ENCODE measurements around the gene PARP9.
"Not testable (repeated sequence)": the region's sequence is repeated elsewhere in the genome, so short reads cannot be mapped to it uniquely, and the experiment has no call there.

The PARP9 gene

DNA sequence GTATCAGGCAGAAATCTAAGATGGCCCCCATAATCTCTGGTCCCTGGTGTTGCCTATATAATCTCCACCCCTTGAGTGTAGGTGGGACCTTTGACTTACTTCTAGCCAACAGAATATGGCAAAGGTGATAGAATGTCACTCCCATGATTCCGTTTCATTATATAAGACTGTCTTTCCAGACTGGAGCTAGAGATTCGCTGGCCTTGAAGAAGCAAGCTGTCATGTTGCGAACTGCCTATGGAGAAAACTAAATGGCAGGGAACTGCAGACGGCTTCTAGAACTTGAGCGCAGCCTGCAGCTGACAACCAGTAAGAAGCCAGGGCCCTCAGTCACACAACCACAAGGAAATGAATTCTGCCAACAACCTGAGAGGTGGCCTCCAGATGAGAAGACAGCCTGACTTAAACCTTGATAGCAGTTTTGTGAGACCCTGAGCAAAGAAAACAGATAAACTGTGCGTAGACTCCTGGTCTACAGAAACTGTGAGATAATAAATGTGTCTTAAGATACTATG is 47.2 kb downstream of the PARP9 start:
- DNase-seq = no peak

DNA sequence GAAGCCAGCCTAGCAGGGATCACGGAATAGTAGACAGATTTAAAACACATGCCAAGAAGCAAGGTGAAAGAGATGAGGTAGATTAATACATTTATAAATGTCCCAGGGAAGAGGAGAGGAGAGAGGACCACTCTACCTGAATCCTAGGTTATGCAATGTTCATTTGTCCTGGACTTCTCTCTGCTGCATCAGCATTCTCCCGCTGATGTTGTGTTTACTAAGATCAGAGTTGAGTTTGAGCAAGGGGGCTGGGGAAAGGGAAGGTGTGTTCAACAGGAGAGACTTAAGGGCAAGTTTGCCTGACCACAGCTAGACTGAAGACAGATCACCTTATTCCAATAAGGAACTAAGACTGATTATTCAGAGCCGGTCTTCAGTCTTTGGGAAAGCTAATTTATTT is 48.2 kb downstream of the PARP9 start:
- no peak for DNase-seq

DNA sequence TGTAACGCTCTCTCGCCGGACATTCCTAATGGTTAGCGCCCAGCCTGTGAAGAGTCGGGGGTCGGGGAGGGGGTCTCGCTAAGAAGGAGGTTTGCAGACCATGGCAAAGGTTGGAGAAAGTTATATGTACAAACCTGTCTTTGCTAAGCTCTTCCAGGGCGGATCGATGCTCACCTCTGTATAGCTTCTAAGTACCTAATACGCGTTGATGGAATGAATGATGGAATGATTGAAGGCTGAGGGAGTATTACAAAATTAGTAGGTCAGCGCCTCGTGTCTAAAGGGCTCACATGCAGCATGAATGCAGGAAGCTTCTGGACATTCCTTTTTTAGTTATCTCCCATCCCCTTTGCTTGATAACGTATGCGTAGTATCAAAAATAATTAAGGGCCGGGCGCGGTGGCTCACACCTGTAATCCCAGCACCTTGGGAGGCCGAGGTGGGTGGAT is 49.1 kb downstream of the PARP9 start:
- no peak for DNase-seq

DNA sequence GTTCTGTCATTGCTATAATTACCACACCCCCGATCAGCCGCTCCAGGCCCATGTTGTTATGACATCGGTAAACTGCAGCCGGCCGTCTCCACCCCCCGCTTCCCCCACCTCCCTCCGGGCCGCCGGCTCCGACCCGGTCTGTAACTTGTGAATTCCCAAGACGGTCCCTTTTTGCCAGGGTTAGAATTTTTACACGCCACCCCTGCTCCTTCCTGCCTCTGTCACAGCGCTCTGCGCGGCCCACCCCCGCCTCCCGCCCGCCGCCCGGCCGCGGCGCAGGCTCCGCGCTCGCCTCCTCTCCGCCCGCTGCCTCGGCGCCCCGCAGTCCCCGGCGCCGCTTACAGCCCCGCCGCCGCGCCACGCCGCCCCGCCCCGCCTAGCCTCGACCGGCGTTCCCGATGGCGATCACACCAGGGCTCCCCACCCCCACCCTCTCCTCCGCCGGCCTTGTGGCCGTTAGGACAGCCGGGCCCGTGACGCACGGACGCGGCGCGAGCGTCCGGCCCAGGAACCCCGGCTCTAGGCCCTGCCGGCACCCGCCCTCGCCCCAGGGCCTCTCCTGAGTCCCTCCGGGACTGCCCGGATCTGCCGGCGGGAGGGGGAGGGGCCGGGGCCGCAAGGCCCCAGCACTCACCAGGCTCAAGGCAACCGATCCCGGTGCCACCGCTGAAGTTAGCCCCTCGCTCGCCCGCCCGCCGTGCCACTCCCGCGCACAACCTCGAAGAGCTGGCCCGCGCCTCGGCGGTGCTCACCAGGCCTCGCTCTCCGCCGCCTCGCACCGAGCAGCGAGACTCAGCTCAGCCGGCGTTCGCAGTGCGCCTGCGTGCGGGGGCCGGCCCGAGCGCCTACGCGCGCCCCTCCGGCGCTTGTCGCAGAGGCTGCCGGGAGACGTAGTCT is 49.7 kb downstream of the PARP9 start, which contains the start of gene KPNA1:
KPNA1 (minus strand) TSS at position 817 of the 897 bp plus-strand sequence. CDS start 18,374 bp downstream, outside the sequence.
- DNase-seq = peak; percentile 93 to 97 (median 97)

DNA sequence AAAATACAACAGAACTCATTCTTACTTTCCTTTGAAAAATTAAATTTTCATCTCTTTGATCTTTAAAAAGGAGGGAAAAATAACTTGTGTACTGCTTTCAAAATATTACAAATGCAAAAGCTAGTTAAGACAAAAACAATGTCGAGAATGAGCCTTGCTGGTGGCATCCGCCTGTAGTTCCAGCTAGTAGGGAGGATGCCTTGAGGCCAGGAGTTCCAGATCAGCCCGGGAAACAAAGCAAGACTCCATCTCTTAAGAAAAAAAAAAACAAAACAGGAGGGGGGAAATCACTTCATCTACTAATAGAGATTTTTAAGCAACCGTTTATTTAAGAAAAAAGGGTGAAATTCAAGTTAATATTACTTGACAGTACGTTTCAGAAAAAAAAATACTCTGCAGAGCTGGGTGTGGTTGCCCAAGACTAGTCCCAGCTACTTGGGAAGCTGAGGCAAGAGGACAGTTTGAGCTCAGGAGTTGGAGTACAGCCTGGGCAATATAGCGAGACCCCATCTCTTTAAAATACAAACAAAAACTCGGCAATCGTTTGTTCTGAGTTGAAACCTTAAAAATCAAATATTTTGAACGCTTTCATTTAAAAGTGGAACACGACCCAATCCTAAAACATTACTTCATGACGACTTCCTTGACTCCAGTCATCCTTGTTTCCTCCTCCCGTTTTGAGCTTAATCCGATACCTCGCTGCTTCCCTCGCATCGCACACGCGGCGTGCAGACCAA is 50.5 kb downstream of the PARP9 start:
- DNase-seq = no peak

DNA sequence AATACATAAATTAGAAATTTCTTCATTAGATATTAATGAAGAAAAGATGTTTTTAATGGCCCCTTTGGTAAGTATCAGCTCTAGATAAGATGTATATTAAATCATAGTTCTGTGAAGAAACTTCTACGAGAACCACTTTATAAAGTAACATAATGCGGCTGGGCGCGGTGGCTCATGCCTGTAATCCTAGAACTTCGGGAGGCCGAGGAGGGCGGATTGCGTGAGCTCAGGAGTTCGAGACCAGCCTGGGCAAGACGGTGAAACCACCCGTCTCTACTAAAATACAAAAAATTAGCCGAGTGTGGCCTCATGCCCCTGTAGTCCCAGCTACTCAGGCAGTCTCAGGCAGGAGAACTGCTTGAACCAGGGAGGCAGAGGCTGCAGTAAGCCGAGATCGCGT is 51.8 kb downstream of the PARP9 start:
- DNase-seq = no peak

DNA sequence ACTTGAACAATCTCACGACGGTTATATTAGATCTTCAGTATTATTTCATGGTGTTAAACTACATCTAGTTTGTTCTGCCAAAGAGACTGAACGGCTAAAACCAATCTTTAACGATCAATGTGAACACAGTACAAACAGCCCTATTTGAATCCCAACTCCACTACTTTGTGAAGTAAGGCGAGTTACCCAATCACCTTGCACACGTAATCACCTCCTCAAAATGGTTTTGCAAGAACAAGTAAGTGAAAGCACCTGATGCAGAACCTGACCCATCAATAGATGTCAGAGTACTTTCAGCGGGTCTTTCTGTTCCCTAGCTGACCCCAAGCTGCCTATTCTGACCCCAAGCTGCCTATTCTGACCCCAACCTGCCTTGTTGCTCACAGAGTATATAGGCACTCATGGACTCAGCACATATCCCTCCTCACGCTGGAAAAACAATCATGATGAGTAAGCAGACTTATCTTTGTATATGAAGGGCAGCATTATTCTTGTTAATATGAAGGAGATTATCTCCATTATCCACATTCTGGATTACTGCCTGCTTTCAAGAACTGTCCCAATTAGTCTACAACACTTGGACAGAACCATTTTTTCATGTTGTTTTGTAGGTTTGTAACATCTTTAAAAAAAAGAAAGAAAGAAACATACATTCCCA is 53.1 kb downstream of the PARP9 start:
- DNase-seq = peak in 1 of 3 donors; percentile 19

DNA sequence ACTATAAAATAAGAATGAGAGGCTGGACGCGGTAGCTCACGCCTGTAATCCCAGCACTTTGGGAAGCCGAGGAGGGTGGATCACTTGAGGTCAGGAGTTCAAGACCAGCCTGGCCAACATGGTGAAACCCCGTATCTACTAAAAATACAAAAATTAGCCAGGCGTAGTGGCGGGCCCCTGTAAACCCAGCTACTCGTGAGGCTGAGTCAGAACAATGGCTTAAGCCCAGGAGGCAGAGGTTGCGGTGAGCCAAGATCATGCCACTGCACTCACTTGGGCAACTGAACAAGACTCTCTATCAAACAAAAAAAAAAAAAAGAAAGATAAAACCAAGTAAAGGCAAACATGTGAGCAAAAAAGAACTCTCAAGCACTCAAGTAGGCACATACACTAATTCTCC is 55.2 kb downstream of the PARP9 start:
- DNase-seq = not testable (repeated sequence)

DNA sequence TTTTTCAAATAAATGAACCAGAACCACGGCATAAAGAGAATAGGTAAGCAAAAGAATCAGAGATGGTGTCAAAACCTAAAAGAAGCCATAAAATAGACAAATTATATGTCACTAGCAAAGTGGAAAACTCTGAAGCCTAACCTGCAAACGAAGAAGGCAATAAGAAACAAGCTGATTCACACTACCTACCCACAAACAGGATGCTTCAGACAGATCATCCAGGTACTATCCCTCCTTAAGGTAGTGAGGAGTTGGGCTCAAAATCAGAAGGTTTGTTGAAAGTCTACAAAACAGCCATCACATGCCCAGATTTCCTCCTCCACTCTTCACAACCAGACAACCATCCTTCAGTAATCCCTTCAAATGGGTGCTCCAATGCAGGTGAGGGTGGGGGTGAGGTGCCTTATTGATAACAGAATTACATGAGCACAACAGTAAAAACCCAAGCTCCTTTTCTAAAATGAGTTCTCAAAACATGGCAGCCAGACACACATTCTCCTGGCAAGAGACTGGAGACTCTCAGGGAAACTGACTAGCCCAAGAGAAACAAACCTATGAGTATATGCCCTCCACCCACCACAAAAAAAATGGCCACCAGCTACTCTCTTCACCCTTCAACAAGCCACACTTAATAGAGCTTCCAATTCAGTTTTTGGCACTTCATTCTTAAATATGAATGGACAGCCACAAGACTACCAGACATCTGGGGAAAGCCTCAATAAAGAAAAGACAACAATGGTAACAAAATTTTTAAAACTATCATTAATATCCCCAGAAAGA is 55.8 kb downstream of the PARP9 start:
- DNase-seq = no peak

DNA sequence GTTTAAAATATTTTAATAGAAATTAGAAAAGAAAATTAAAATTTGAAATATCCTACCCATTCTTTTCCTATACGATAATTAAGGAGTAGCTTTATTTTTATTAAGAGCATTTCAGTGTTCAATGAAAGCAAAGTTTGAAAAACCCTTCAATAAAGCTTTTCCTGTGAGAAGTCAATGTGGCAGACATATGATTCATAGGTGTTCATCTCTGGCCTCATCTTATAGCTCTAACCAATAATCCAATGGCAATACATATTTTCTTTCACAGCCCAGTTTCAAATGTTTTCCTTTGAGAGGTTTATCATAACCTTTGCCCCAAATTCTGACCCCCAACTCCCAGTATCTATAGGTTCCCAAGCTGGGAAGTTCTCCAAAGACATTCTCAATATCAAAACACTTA is 57.6 kb downstream of the PARP9 start:
- DNase-seq = no peak

DNA sequence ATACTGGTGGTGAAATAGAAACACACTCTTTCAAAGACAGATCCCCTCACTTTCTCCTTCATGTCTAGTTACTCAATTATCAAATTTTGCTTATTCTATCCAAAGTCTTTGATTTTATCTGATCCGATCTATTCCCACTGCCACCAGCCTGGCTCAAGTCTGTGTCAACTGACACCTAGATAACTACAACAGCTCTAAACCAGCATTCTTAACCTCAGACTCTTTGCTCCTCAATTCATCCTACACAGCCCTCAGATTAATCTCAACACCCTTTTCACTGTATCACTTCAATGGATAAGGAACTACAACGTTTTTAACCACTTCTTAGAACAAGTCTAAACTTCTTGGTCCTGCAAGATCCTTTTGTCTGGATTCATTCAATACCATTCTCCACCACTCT is 58.4 kb downstream of the PARP9 start:
- no peak for DNase-seq

DNA sequence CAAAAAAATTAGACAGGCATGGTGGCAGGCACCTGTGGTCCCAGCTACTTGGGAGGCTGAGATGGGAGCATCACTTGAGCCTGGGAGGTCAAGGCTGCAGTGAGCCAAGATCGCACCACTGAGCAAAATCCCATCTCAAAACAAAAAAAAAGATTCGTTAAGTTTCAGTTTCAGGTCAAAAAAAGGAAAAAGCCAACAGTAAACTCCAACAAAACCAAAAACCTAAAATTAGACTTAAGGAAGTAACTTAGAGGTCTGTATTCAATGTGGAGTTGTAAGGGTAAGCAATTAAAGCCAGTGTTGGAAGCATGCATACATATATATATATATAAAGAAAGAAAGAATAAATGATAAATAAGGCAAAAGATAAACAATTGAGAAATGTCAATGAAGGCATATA is 61.2 kb downstream of the PARP9 start:
- DNase-seq = peak in 2 of 3 donors; percentile 39 to 65

DNA sequence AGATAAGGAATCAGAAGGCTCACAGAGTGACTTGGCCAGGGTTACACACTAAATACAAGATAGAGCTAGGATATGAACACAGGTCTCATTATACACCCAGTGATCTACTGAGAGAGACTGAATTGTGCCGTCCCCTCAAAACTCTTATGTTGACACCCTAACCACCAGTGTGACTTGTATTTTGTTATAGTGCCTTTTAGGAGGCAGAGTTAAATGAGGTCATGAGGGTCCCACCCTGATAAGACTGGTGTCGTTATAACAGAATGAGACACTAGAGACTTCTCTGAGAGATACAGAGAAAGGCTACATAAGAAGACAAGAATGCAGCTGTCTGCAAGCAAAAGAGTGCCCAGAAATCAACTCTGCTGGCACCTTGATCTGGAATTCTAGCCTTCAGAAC is 62.0 kb downstream of the PARP9 start:
- DNase-seq = no peak

DNA sequence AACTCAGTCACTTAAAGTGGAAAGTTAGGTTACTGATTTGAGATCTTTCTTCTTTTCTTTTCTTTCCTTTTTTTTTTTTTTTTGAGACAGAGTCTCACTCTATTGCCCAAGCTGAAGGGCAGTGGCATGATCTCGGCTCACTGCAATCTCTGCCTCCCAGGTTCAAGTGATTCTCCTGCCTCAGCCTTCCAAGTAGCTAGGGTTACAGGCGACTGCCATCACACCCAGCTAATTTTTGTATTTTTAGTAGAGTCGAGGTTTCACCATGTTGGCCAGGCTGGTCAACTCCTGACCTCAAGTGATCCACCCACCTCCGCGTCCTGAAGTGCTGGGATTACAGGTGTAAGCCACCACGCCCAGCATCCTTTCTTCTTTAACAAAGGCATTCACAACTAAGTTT is 63.1 kb downstream of the PARP9 start:
- not testable (repeated sequence) for DNase-seq

DNA sequence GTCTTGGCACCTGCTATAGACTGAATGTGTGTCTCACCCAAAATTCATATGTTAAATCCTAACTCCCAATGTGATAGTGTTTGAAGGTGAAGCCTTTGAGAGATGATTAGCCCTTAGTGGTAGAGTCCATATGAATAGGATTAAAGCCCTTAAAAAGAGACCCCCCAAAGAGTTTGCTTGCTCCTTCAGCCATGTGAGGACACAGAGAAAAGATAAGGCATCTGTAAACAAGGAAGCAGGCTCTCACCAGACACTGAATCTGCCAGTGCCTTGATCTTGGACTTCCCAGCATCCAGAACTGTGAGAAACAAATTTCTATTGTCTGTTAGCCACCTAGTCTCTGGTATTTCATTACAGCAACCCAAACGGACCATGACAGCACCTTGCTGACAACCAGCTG is 65.9 kb downstream of the PARP9 start:
- DNase-seq = no peak

DNA sequence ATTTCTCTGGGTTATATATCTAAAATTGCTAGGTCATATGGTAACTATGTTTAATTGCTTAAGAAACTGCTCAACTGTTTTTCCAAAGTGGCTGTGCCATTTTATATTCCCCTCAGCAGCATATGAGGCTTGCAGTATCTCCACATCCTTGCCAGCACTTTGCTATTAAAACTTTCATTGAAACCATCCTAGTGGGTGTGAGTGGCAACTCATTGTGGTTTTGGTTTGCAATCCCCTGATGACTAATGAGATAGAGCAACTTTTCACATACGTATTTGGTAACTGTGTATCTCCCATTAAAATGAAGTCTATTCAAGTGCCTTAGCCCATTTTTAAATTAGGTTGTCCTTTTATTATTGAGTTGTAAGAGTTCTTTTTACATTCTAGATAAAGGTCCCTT is 66.7 kb downstream of the PARP9 start:
- peak; percentile 75 to 91 (median 90) for DNase-seq

DNA sequence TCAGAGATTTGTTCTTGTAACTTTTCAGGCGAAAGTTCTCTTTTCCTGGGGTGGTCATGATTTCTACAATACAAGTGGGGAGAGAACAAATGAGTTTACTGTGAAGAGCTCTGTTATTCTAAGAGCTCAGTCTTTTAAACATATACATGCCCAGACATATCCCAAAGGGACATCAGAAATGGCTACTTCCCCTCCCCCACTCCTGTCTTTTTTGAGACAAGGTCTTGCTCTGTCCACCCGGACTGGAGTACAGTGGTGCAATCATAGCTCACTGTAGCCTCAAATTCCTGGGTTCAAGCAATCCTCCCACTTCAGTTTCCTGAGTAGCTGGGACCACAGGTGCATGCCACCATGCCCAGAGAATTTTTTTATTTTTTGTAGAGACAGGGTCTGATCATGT is 67.6 kb downstream of the PARP9 start:
- DNase-seq = no peak

DNA sequence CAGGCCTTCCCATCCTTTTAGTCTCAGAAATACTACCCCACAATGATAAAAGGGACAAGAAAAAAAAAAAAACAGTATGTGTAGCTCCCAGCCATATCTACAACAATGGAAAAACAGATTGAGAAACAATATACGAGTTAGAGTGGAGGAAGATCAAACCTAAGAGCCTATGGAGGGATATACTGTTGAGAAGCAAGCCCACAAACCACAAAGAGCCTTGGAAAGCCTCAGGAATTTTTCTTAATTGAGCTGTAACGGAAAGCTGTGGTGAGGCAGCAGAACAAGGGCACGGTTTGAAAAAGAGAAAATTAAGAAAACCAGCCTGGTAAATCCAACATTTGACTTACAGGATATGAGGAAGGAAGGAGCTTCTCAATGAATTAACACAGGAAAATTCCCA is 70.8 kb downstream of the PARP9 start:
- no peak for DNase-seq

DNA sequence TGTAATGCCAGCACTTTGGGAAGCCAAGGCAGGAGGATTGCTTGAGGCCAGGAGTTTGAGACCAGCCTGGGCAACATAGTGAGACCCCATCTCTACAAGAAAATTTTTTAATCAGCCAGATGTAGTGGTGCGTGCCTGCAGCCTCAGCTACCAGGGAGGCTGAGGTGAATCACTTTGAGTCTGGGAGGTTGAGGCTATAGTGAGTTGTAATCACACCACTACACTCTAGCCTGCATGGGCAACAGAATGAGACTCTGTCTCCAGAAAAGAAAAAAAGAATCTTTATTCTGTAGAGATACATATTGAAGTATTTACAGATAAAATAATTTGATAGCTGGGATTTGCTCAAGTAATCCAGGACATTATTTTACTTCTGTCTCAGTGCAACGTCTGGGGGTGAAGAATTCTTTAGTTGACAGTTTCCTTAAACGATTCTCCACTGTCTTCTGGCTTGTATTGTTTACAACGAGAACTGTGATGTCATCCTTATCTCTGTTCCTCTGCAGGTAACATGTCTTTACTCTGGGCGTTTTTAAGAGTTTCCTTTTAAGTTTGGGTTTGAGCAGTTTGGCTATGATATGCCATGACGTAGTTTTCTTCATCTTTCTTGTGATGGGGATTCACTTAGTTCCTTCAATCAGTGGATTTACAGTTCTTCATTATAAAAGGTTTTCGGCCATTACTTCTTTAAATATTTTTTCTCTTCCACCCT is 75.7 kb downstream of the PARP9 start:
- no peak for DNase-seq

DNA sequence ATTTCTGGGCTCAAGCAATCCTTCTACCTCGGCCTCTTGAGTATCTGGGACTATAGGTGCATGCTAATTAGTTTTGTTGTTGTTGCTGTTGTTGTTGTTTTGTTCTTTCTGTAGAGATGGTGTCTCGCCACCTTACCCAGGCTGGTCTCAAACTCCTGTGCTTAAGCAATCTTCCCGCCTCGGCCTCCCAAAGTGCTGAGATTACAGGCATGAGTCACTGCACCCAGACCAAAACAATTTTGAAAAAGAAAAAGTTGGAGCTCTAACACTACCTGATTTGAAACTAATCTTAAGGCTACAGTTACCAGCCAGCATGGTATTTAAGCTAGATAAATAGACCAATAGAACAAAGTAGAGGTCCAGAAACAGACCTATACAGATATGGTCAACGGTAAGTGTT is 79.1 kb downstream of the PARP9 start:
- peak in 2 of 3 donors; percentile 11 to 35 for DNase-seq

DNA sequence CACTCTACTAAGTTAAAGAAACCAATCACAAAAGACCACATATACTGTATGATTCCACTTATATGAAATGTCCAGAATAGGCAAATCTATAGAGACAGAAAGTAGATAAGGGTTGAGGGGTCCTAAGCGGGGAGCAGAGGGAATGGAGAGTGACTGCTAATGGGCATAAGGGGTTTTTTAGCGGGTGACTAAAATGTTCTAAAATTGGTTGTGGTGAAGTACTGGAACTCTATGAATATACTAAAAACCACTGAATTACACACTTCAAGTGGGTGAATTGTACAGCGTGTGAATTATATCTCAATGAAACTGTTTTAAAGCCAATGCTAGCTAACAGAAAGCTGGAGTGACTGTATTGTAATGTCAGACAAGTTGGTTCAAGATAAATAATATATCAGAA is 82.7 kb downstream of the PARP9 start:
- DNase-seq = no peak
